NCI-H2227 (cell line): ENCODE measurements around the gene ADORA1.
A peak's percentile ranks its signal among the peaks of the same experiment; 100 is the strongest.

ENCODE experiments used
- DNase-seq: peaks from one replicate; lab custom pipeline; 2025; ENCODE audit not compliant: unreplicated experiment; lab: John Stamatoyannopoulos, UW

The ADORA1 gene

DNA sequence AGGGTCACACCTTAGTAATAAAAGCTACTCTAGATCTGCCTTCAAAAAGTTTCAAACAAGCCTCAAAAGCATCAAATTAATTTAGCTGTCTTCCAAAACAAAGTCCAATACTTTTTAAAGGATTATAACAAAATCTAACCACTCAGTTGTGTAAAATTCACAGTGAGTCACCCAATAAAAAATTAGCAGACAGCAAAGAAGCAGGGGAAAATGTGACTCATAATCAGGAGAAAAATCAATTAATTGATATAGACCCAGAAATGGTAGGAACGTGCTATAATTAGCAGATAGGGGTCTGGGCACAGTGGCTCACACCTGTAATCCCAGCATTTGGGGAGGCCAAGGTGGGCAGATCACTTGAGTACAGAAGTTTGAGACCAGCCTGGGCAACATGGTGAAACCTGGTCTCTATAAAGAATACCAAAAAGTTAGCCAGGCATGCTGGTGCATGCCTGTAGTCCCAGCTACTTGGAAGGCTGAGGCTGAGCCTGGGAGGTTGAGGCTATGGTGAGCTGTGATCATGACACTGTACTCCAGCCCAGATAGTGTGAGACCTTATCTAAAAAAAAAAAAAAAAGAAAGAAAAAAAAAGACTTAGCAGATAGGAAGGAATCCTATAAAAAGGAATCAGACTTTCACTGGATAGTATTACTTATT lies 33.6 kb upstream of the ADORA1 start:
- no peak for DNase-seq

DNA sequence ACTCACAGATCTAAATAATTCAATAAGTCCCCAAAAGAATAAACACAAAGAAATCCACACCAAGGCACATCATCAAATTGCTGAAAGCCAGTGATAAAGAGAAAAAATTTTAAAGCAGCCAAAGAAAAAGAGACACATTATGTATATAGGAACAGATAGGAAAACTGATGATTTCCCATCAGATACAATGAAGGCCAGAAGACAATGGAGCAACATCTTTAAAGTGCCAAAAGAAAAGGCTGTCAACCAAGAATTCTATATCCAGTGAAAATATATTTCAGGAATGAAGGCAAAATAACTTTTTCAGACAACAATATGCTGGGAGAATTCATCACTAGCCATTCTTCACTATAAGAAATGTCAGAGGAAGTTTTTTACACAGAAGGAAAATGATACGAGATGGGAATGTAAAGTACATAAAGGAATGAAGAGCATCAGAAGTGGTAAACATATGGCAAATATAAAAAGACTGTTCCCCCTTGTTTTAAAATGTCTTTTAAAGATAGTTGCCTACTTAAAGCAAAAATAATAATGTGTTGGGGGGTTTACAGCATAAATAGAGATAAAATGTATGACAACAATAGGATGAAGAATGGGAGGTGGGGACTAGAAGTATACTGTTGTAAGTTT lies 32.4 kb upstream of the ADORA1 start:
- DNase-seq = no peak

DNA sequence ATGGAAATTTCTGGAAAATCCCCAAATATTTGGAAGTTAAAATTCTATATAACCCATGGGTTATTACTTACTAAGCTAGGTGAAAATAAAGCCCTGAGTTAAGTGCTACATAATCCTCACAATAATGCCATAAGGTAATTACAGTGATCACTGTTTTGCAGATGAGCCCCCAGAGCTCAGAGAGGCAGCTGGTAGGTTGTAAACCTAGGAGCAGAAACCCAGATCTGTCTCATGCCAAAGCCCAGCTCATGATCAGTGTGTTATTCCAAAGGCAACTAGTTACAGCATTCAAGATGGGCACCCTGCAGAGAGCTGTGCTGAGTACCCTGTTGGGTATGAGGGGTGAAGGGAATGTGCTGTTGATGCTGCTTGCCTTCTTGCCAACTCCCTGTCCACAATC lies 31.0 kb upstream of the ADORA1 start:
- no peak for DNase-seq

DNA sequence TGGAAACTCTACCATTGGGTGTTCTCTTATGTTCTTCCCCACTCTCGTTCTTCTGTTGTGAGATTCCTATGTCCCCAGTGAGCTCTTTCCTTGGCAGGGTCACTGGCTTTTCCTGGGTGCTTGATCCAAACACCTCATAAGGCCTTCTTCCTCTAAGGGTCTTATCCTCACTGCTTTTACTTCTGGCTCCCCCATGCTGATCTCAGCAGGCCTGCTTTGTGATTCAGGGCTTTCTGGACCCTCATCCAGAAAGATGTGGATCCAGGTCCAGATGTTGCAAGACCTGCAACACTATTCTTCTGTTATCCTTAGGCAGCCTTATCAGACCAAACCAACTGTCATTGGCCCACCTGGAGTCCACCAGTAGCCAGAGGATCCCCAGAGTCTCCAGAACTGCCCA lies 30.5 kb upstream of the ADORA1 start:
- DNase-seq = no peak

DNA sequence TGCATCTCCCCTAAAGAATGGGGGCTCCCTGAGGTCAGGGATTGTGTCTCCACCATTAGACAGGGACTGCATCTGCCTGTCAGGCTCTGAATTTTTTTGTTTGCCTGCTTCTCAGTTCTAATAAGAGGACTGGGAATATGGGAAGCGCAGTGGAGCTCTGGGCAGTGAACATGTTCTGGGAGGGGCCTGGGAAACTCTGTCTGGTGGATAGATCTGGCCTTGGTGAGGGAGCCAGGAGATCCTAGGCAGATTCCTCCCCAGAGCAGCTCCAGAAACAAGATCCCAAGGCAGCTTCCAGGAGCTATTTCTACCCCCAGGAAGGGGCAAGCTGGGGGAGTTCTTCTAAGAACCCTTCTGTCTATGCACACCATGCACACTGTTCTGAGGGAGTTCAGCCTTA lies 29.1 kb upstream of the ADORA1 start:
- DNase-seq = no peak

DNA sequence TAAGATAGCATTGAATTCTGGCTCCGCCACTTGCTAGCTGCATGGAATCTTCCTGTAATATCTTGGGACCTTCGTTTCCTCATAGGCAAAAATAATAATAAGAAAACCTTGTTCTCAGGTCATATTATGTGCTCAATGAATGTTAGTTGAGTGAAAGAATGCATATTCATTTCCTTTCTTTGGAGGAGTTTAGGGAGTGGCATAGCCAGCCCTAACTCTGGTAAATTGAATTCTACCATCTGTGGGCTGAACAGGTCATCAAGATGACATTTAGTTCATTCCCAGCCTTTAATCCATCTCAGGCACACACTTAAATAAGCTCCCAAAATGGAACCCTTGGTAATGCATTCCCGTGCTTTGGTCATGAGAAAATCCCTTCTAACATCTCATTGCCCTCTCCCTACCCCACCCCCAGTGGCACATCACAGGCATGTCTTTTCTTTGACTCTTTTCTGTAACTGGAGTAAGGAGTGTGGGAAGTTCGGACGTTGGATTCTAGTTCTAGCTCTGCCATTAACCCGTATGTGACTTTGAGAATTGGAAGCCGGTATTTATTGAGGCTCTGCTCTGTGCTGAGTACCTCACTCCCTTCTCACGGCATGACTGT lies 28.5 kb upstream of the ADORA1 start:
- DNase-seq = no peak

DNA sequence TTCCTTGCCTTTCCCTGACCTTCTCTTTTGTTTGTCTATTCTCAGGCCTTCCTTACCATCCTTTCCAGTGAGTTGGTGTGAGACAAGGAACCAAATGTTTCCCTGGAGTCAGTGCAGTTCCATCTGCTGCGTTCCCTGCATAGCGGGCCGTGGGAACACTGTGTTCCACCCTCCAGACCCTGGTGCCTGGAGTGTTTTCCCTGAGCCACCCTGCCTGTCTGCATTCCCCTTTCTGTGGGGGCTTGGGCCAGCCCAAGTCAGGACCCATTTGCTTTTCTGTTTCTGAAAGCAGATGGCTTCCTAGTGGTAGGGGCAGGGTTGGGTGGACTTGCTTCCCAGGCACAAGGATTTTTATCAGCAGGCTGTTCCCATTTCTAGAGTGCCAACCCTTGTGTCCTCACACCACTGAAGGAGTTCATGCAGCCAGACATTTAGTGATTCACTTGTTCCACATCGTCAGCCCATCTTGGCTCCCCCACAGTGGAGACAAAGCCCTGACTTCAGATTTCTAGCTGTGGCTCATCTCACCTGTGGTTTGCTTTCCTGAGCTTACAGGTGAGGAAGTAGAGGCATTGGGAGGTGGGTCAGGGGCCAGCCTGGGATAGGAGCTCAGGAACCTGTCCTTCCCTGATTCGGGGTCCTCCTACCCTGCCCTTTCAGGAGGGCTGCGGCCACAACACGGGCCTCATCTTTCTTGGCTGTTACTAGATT lies 27.6 kb upstream of the ADORA1 start:
- DNase-seq = no peak

DNA sequence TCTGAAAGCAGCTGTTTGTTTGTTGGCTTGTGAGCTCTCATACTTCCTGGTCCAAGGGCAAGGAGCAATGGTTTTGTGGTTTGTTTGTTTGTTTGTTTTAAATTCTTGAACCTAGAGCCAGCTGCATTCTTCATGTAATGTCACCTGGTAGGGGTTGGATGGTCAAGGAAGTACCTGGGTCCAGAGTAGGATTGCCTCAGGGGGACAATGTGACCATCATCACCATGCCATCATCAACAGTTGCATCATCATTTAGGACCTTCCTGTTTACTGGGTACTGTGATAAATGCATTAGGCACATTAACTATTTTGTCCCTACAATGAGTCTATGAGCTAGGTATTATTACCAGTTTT lies 27.0 kb upstream of the ADORA1 start:
- DNase-seq = no peak

DNA sequence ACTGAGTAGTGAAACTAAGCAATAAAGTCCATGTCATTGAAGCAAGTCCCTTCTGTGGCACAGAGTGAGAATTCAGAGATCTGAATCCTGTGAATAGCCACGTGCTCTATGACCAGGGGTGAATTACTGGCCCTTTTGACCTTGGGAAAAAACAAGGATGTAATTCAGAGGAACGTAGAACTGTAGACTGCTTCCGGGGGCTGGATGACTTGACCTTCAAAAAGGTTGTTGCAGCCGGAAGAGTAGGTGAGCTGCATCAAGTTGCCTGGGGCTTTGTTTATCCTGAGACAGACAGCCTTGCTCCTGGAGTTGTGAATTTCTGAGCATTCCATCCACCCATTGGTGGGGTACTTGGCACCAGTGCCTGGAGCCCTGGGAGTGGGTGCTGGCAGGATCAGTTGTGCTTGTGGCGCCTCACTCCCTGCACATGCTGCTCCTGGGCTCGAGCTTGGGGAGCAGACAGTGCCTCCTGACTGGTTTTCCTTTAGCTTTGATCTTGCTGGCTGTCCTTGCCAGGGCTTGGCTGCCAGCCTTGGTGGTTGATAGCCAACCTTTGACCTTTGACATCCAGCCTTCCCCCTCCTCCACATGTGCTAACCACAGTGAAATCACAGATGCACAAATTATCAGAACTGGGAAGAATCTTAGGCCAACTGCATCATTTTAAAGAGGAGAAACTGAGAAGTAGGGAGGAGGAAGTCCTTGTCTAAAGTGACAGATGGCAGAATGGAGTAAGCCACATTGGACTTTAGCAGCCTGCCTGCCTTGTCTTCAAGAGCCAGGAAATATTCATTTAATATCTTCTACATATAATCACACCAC lies 25.5 kb upstream of the ADORA1 start:
- DNase-seq = no peak

DNA sequence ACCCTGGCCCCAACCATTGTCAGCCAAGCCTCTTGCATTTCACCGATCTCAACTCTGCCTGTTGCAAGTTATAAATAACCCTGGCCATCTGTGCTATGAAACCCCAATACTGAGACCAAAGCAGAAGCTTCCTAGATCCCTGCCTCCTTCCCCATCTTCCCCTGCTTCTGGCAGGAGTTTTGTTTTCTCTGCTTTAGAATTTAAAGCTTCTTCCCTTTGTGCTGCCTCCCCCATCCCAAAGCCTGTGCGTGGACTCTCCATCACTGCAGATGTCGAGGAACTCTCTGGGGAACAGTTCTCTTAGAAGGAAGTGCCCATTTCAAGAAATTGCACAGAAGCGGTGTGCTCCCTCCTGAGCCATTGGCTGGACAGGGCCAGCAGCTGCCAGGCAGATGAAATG lies 24.3 kb upstream of the ADORA1 start:
- DNase-seq = no peak

DNA sequence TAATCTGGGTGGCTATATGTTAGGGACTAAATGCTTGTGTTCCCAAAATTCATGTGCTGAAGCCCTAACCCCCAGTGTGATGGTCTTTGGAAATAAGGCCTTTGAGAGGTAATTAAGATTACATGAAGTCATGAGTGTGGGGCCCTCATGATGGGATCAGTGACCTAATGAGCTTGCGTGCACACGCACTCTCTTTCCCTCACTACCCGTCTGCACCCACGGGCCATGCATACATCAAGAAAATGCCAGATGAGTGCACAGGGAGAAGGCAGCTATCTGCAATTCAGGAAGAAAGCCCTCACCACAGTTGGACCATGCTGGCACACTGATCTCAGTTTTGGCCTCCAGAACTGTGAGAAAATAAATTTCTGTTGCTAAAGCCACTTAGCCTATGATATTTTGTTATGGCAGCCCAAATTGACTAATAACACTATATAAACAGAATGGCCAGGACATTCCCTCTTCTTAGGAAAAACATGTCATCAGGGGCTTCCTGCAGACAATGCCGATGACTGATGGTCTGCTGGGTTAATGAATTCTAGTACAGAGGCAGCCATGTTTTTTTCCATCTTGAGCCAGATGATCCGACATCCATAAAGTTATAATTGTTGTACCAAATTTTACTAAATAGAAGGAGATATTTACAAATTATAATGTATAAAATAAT lies 23.6 kb upstream of the ADORA1 start:
- no peak for DNase-seq

DNA sequence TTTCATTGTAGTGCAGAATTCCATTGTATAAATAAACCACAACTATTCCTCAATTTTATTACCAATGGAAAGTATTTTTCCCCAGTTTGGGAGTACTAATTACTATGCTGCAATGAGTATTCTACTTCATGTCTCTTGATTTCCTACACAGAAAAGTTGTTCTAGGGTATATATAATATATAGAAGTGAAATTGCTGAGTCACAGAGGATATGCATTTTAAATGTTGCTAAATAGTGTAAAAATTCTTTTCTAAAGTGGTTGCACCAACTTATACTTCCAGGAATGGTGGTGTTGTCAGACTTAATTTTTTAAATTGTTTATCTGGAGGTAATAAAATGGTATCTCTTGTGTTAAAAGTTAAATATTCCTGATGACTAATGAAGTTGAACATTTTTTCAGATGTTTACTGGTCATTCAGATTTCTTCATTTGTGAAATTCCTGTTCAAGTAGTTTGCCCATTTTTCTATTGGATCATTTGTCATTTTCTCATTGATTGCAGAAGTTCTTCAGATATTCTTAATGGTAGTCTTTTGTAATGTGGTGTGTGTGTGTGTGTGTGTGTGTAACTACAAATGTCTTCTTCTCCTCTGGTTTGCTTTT lies 22.6 kb upstream of the ADORA1 start:
- DNase-seq = no peak

DNA sequence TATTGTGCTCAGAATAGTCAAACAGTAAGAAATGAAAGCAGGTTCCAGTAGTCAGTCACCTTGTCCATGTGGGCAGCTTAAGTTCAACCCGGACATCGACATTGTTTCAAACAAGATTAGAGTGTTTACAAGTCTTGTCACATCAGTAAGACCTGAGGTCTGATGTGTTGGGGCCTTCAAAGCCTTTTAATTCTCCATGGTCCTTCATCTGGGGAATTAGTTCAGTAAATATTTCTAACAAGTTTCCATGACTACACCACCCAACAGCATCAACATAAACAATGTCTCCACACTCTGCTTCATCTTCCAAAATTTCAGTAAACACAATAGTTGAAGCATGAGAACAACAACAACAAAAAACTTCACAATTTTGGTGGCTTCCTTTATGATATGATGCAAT lies 15.1 kb upstream of the ADORA1 start:
- DNase-seq = no peak

DNA sequence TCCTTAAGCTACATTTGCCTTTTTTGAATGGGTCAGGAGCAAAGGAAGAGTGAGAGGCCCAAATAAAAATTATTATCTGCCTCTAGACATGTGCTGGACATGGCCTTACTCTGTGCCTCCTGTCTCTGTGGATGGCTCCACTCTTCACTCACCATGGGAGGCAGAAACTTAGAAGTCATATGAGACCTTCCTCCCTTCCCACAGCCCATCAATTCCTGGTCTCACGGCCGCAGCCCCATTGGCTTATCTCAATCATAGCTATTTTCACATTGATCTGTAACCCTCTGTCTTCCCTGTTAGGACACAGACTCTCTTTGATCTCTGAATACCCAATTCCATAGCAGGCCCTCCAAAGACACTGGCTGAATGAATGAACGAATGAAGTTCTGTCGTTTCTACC lies 14.2 kb upstream of the ADORA1 start:
- no peak for DNase-seq

DNA sequence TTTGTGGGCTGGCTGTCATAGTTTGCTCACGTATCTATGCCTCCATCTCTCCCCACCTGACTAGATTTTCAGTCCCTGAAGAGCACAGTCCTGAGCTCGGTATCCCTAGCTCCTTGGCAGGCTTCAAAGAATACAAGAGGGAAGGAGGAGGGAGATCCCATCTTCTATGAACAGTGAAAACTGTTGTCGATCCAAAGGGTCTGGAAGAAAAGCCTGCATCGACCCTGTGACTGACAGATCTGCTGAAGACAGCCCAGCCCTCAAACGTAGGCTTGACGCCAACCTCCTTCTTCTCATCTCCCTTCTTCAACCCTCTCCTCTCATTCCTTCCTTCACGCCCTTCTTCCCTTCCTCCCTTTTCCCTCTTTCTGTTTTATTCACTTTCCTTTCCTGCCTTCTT lies 13.3 kb upstream of the ADORA1 start:
- no peak for DNase-seq

DNA sequence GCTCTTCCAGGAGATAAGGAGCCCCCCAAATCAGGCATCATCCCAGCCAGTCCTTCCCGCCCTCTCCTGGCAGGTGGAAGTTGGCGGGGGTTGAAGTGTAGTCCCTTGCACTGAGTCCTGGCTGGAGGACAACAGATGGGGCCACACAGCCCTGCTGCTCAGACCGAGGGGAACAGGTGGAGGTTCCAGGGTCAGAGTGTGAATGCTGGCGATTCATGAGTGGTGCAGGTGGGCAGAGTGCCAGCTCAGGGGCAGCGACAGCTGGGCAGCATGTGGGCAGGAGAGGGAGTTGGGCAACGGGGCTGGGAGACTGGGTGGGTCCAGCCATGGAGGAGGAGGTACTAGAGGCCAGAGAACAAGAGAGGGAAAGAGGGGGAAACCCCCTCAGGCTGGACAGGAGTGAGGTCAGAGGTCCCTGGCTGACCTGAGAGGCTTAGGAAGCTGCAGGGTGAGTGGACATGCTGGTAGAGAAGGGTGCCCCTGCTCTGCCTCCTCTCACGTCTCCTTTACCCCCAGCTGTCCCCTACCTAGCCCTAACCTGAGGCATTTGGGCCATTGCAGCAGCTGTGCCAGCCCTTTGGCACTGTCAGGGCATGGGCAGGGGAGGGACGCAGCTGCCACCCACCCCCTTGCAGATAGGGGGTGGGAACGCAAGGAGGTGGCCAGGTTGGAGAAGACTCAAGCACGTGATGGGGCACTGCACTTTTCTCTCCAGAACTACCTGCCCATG lies 11.3 kb upstream of the ADORA1 start:
- DNase-seq = no peak

DNA sequence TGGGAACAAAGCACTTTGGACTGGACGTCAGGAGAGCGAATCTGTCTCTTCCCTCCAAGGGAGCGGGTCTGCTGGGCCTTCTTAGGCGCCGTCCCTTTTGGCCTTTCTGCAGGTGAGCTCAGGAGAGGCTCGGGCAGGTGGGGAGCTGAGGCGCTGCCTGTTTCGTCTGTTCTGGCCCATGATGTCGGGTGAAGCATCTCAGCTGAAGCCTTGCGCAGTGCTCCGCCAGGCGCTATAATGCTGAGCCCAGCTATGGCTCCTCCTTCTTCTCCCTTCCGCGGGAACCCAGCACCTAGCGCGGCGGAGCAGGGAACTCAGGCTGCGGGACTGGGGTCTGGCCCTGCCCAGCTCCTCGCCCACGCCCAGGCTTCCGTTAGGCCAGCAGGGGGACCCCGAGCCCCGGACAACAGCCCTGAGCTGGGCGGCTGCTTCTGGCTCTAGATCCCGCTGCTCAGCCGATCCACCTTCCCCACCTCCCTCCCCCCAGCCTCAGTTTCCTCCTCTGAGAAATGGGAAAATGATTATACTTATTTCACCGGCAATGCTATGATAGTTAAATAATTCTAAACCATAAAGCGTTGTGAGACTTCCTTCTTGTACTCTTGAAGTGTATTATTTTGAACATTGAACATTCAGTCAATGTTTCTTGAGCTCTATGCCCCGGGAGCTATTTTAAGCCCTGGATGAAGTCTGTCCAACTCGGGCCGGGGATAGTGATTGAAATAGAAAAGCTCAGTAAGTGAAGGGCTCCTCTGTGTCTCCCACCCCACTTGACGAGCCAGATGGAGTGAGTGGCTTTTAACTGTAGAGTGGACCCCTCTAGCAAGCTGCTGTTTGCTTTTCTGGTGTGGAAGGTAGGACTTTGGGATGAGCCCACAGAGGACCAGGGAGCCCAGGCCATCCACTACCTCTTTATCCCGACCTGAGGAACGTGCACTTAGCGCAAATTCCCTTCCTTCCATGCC lies 9.6 kb upstream of the ADORA1 start:
- peak; percentile 88 for DNase-seq

DNA sequence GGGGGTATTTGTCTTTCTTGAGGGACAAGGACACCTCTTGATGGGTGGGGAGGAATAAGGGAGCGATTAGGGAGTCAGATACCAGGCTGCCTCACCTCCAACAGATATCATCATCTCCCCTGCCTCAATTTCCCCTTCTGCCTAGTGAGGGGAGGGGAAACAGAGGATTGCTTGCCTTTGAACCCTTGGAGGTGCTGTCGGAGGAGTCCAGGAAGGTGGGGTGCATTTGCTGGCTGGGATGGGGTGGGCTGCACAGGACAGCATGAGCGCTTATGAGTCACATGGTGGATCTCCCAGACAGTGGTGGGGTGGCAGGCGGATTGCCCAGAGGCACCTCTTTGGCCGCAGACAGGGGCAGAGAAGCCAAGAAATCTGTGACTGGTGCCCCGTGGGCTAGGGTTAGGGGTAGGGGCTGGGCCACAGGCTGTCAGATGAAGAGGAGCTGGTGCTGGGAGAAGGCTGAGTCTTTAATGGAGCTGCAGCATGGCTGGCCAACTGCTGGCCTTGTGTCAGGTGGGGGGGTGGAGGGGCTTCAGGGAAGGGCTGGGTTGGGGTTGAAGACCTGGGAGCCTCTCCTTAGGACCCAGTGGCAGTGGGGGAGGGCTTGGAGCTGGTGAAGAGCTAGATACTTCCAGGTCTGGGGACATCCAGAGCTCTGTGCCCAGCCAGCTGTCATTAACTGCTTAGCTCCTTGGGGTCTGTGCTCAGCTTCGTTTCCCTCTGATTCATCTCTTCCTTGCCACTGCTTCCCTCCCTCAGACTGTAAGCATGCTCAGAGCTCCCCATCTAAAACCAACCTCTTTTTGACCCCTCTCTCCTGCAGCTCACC lies 7.0 kb upstream of the ADORA1 start:
- DNase-seq = no peak
